Progenitor cell of endocrine pancreas (in vitro differentiated cells): ENCODE results near the gene BICC1. TPM values are rescaled to one million over a fixed set of nuclear protein-coding genes. Genes with fewer than 3 reads are reported as not detected.

Experiments used
- DNase-seq: peaks from one replicate; pipeline ENCODE4 v3.0.0; 2021; ENCODE audit warnings: low spot score; ENCODE audit not compliant: unreplicated experiment
- H3K27ac Mint-ChIP-seq: 2 replicates; pipeline ENCODE4 v1.8.0; 2021; ENCODE audit warnings: mild to moderate bottlenecking, moderate library complexity, mixed read lengths
- H3K27me3 Mint-ChIP-seq: 2 replicates; pipeline ENCODE4 v1.8.0; 2021; ENCODE audit warnings: mixed read lengths
- H3K36me3 Mint-ChIP-seq: 2 replicates; pipeline ENCODE4 v1.8.0; 2022; ENCODE audit warnings: mixed read lengths; ENCODE audit not compliant: insufficient read depth
- H3K4me1 Mint-ChIP-seq: 2 replicates; pipeline ENCODE4 v1.8.0; 2021; ENCODE audit warnings: low read depth, mixed read lengths
- H3K4me3 Mint-ChIP-seq: 2 replicates; pipeline ENCODE4 v1.8.0; 2021; ENCODE audit warnings: low read depth, mild to moderate bottlenecking, moderate library complexity, mixed read lengths
- H3K9me3 Mint-ChIP-seq: 2 replicates; pipeline ENCODE4 v1.8.0; 2021; ENCODE audit warnings: low read depth, mixed read lengths
- total RNA-seq: library from RNA; stranded (reverse); gene quantifications from 2 replicates; pipeline ENCODE4 v1.2.1, GENCODE V29; 2021
- TF ChIP-seq, protein P1 (sequence below): fragments of 200-600 bp; sonication (generic); IDR thresholded peaks from one replicate; pipeline ENCODE4 v1.5.0; 2021; ENCODE audit warnings: antibody characterized with exemption, mild to moderate bottlenecking; ENCODE audit not compliant: unreplicated experiment

BICC1 gene
- total RNA-seq, 1 donor from 2014 or later = 4.9 TPM

DNA sequence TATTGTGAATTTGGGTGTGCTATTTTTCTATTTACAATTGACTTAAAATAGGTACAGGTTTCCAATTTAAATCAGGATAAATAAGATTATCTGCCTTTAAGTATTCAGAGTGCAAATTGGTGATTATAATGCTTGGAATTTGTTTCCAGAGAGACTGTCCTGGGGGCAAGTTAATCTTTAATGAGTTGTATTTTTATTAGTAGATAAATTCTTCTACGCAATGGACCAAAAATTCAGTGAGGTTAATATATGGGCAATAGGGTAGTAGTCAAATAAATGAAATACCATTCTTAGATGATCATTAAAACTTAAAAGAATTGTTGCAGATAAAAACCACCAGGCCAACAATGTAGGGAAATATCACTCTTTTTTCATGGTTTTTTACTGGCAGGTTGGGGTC is 3.4 kb downstream of the BICC1 start:
- H3K9me3 Mint-ChIP-seq = no peaks in the 10 kb centered on the region
- no peaks in the 10 kb centered on the region for H3K36me3 Mint-ChIP-seq
- peaks cover 28% of the 10 kb centered on the region for H3K27me3 Mint-ChIP-seq
- H3K4me3 Mint-ChIP-seq = no peak overlapping the region
- no peak overlapping the region for H3K27ac Mint-ChIP-seq
- no peak for DNase-seq
- H3K4me1 Mint-ChIP-seq = peaks cover 11% of the 10 kb centered on the region
- TF ChIP-seq, protein P1, sequence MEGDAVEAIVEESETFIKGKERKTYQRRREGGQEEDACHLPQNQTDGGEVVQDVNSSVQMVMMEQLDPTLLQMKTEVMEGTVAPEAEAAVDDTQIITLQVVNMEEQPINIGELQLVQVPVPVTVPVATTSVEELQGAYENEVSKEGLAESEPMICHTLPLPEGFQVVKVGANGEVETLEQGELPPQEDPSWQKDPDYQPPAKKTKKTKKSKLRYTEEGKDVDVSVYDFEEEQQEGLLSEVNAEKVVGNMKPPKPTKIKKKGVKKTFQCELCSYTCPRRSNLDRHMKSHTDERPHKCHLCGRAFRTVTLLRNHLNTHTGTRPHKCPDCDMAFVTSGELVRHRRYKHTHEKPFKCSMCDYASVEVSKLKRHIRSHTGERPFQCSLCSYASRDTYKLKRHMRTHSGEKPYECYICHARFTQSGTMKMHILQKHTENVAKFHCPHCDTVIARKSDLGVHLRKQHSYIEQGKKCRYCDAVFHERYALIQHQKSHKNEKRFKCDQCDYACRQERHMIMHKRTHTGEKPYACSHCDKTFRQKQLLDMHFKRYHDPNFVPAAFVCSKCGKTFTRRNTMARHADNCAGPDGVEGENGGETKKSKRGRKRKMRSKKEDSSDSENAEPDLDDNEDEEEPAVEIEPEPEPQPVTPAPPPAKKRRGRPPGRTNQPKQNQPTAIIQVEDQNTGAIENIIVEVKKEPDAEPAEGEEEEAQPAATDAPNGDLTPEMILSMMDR = no peak

DNA sequence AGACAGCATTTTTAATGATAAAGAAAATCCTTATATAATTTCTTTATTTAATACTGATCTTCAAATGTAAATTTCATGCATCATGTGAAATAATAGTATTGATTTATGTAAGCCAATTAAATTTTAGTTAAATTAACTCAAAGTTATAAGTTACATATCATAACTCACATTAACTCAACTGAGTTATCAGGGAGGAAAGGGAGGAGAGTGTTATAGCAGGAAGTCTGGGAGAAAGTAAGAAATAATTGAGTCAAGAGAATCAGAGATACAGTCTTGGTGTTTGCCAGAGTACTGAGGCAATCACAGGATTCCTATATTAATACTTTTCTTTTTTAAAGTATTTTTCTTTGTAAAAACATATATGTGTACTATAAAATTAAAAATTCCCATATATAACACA is 4.0 kb downstream of the BICC1 start:
- H3K9me3 Mint-ChIP-seq = no peaks in the 10 kb centered on the region
- H3K27ac Mint-ChIP-seq = no peak overlapping the region
- peaks cover 28% of the 10 kb centered on the region for H3K27me3 Mint-ChIP-seq
- H3K4me1 Mint-ChIP-seq = peaks cover 11% of the 10 kb centered on the region
- no peak for DNase-seq
- H3K4me3 Mint-ChIP-seq = no peak overlapping the region
- TF ChIP-seq, protein P1 = no peak
- no peaks in the 10 kb centered on the region for H3K36me3 Mint-ChIP-seq

DNA sequence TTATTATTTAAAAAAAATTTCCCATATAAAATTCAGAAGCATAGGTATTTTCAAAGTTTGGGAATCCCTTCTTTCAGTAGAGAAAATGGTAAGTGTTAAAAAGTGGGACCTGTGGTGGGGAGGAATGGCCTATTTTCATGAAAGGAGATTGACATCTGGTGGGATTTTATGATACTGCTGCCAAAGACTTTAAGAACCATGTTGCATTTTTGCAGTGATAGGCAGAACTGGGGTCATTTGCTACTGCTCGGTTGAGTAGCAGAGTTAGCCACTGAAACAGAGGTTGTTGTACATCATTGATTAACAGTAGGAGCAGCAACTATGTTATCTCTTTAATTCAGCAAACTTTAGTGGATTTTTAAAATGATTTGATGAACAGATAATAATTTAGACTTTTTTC is 4.4 kb downstream of the BICC1 start:
- no peak for DNase-seq
- TF ChIP-seq, protein P1 = no peak
- no peaks in the 10 kb centered on the region for H3K9me3 Mint-ChIP-seq
- peaks cover 27% of the 10 kb centered on the region for H3K27me3 Mint-ChIP-seq
- peaks cover 11% of the 10 kb centered on the region for H3K4me1 Mint-ChIP-seq
- H3K27ac Mint-ChIP-seq = no peak overlapping the region
- no peaks in the 10 kb centered on the region for H3K36me3 Mint-ChIP-seq
- no peak overlapping the region for H3K4me3 Mint-ChIP-seq

DNA sequence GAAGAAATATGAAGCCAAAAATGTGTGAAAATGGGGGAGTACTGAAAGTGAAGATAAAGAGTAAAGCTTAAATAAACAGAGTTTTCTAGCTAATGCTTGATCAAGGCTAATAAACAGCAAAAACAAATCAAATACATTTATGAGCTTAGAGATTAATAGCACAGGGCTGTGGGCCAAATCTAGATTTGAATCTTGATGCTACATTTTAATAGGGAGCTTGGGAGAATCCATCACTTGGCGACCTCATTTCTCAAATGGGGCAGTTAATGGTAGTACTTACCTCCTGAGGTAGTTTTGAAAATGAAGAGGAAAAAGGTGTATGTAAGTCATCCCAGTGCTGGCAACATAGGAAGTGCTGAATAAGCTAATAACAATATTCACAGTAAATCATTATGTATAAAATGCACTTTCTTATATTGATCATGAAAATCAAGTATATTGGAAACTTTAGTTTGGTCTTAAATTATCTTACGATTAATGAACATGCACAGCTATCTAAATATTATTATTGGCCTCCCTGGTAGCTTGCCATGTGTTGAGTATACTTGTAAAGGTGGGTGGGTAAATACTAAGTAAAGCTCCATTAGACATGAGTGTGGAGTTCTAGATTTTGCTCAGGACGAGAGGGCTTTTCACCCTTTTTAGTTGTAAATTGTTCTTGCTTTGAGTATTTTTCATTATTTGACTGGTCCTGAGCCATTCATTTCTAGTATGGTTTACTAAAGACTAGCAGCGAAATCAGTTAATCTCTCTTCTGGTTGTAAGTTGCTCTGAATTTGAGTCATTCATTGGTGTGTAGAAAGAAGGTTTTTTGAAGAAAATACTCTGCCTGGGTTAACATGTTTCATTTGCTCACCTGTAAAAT is 5.1 kb downstream of the BICC1 start:
- no peaks in the 10 kb centered on the region for H3K36me3 Mint-ChIP-seq
- DNase-seq = no peak
- no peak overlapping the region for H3K27ac Mint-ChIP-seq
- no peaks in the 10 kb centered on the region for H3K9me3 Mint-ChIP-seq
- peaks cover 8% of the 10 kb centered on the region for H3K4me1 Mint-ChIP-seq
- TF ChIP-seq, protein P1 = no peak
- no peak overlapping the region for H3K4me3 Mint-ChIP-seq
- H3K27me3 Mint-ChIP-seq = peaks cover 22% of the 10 kb centered on the region

DNA sequence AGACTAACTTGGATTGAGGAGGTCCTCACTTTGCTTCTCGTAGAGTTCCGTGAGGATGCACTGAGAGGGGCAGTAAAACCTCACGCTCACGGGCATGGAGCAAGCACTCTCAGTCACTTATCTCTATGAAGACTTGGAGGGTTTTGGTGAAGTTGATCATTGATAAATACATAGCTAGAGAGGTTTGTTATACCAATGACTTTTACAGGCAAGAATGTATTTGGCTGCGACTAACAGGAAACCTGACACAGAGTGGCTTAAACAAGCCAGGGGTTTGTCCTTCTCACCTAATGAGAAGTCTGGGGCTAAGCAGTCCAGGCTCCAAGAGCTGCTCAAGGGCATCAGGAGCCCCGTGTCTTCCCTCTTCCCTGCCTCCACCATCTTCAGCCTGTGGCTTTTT is 6.1 kb downstream of the BICC1 start:
- no peak for DNase-seq
- H3K27me3 Mint-ChIP-seq = peaks cover 20% of the 10 kb centered on the region
- no peak overlapping the region for H3K4me3 Mint-ChIP-seq
- H3K9me3 Mint-ChIP-seq = no peaks in the 10 kb centered on the region
- no peak overlapping the region for H3K27ac Mint-ChIP-seq
- TF ChIP-seq, protein P1 = no peak
- H3K4me1 Mint-ChIP-seq = peaks cover 6% of the 10 kb centered on the region
- H3K36me3 Mint-ChIP-seq = no peaks in the 10 kb centered on the region
